ENCODE data around the gene RNF126. TPM values are rescaled to one million over a fixed set of nuclear protein-coding genes. Genes with fewer than 3 reads are reported as not detected.

Gene RNF126
- polyA plus RNA-seq, 1 donor (not counting 4 experiments of a cell fraction or from before 2014, with no cell fraction given) = 8.2 TPM

DNA sequence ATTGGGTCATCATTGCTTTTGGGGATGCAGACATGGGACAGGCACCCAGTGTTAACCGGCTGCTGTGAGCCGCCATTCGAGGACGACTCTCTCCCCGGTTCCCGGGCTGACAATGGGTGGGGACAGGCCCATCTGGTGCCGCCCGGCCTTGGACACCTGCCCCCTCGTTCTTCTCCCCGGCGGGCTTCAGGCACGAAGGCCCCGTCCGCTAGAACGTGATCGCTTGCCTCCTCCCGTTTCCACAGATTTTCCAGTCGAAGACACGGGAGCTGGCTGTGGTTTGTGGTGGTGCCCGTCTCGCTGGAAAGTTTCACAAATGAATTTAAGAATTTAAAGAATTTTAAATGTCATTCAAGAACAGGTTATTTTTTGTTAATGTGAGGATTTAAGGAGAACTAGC is 47.8 kb upstream of the RNF126 start:
- Histone ChIP-seq H3K27me3 (ENCODE audit: control insufficient read depth, extremely low read depth, insufficient read depth, low read length) (peaks cover 39% of the 10 kb centered on the region), H3K9me3 (ENCODE audit: control insufficient read depth, low read depth, low read length) (peaks cover 4% of the 10 kb centered on the region), H3K27ac (ENCODE audit: control insufficient read depth, insufficient read depth, low read length) (no peak overlapping the region), H4K20me1 (ENCODE audit: control insufficient read depth, extremely low read depth, insufficient read depth, low read length) (no peaks in the 10 kb centered on the region), H3K4me1 (ENCODE audit: control insufficient read depth, extremely low read depth, insufficient read depth, low read length) (no peaks in the 10 kb centered on the region), H3K9ac (ENCODE audit: control insufficient read depth, extremely low read depth, insufficient read depth, low read length) (no peak overlapping the region), H3K36me3 (ENCODE audit: control insufficient read depth in 2 of 2, extremely low read depth in 1 of 2, insufficient read depth in 2 of 2, low read length in 2 of 2) (no peaks in the 10 kb centered on the region), H2AFZ (ENCODE audit: control insufficient read depth, low read length) (no peak overlapping the region), H3K4me3 (ENCODE audit: control insufficient read depth in 2 of 3, extremely low read depth in 1 of 3, insufficient read depth in 2 of 3, low read depth in 1 of 3, low read length in 3 of 3) (no peak overlapping the region), H3K9me1 (ENCODE audit: control insufficient read depth, extremely low read depth, insufficient read depth, low read length) (no peaks in the 10 kb centered on the region), H3K79me2 (ENCODE audit: control insufficient read depth, insufficient read depth, low read length) (no peaks in the 10 kb centered on the region), H3K4me2 (ENCODE audit: control insufficient read depth, extremely low read depth, insufficient read depth, low read depth, low read length) (no peak overlapping the region)
- dilution Hi-C loops (cut with MboI; ENCODE audit: extremely low pct_ligation_motif_present, low sequenced_read_pairs) = no loop called here
- TF ChIP-seq EZH2 (IDR thresholded peaks at IDR 0.05; ENCODE audit: low read length) = peak; percentile 81
- TF ChIP-seq, protein P1, sequence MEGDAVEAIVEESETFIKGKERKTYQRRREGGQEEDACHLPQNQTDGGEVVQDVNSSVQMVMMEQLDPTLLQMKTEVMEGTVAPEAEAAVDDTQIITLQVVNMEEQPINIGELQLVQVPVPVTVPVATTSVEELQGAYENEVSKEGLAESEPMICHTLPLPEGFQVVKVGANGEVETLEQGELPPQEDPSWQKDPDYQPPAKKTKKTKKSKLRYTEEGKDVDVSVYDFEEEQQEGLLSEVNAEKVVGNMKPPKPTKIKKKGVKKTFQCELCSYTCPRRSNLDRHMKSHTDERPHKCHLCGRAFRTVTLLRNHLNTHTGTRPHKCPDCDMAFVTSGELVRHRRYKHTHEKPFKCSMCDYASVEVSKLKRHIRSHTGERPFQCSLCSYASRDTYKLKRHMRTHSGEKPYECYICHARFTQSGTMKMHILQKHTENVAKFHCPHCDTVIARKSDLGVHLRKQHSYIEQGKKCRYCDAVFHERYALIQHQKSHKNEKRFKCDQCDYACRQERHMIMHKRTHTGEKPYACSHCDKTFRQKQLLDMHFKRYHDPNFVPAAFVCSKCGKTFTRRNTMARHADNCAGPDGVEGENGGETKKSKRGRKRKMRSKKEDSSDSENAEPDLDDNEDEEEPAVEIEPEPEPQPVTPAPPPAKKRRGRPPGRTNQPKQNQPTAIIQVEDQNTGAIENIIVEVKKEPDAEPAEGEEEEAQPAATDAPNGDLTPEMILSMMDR (optimal IDR thresholded peaks at IDR 0.05 in 1 of 3, IDR thresholded peaks at IDR 0.05 in 1 of 3, conservative IDR thresholded peaks at IDR 0.05 in 1 of 3; ENCODE audit: extremely low read depth in 1 of 3, insufficient read depth in 2 of 3, low read length in 3 of 3) = no peak
- DNase-seq (ENCODE audit: low read depth, low spot score) = no peak
- FAIRE-seq = no peak

DNA sequence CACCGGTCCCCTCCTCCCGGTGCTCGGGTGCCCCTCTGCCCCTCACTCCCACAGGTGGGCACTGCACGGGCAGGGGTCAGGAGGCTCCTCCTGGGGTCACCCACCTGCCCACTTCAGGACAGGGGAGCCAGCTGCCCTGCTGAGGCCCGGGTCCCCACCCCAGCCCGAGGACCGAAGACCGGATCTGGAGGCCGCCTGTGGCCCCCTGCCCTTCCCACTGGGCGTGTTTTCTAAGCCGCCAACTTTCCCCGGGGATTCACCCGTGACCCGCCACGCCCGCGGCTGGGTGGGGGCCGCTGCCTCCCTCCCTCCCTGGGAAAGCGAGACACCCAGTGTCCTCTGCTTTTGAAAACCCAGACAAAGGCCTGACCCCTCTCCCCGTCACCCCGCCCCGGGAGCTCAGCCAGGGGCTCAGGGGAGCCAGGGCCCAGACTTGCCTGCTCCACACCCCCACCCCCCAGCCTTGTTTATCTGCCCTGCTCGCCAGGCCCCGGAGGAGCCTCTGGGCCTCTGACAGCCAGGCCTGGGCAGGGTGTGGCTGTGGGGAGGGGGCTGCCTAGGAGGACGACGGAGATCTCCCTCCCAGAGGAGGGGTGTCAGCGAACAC is 47.1 kb upstream of the RNF126 start:
- Histone ChIP-seq H3K79me2 (ENCODE audit: control insufficient read depth, insufficient read depth, low read length) (no peaks in the 10 kb centered on the region), H3K9me1 (ENCODE audit: control insufficient read depth, extremely low read depth, insufficient read depth, low read length) (no peaks in the 10 kb centered on the region), H3K4me1 (ENCODE audit: control insufficient read depth, extremely low read depth, insufficient read depth, low read length) (no peaks in the 10 kb centered on the region), H2AFZ (ENCODE audit: control insufficient read depth, low read length) (no peak overlapping the region), H4K20me1 (ENCODE audit: control insufficient read depth, extremely low read depth, insufficient read depth, low read length) (no peaks in the 10 kb centered on the region), H3K9ac (ENCODE audit: control insufficient read depth, extremely low read depth, insufficient read depth, low read length) (no peak overlapping the region), H3K9me3 (ENCODE audit: control insufficient read depth, low read depth, low read length) (peaks cover 2% of the 10 kb centered on the region), H3K36me3 (ENCODE audit: control insufficient read depth in 2 of 2, extremely low read depth in 1 of 2, insufficient read depth in 2 of 2, low read length in 2 of 2) (no peaks in the 10 kb centered on the region), H3K4me2 (ENCODE audit: control insufficient read depth, extremely low read depth, insufficient read depth, low read depth, low read length) (no peak overlapping the region), H3K4me3 (ENCODE audit: control insufficient read depth in 2 of 3, extremely low read depth in 1 of 3, insufficient read depth in 2 of 3, low read depth in 1 of 3, low read length in 3 of 3) (no peak overlapping the region), H3K27me3 (ENCODE audit: control insufficient read depth, extremely low read depth, insufficient read depth, low read length) (peaks cover 39% of the 10 kb centered on the region), H3K27ac (ENCODE audit: control insufficient read depth, insufficient read depth, low read length) (no peak overlapping the region)
- no peak for FAIRE-seq
- DNase-seq (ENCODE audit: low read depth, low spot score) = no peak
- dilution Hi-C loops (cut with MboI; ENCODE audit: extremely low pct_ligation_motif_present, low sequenced_read_pairs) = no loop called here
- peak; percentile 82 for TF ChIP-seq EZH2 (IDR thresholded peaks at IDR 0.05; ENCODE audit: low read length)
- TF ChIP-seq, protein P1 (optimal IDR thresholded peaks at IDR 0.05 in 1 of 3, IDR thresholded peaks at IDR 0.05 in 1 of 3, conservative IDR thresholded peaks at IDR 0.05 in 1 of 3; ENCODE audit: extremely low read depth in 1 of 3, insufficient read depth in 2 of 3, low read length in 3 of 3) = no peak
